ENCODE data around the gene EVX2. TPM values are rescaled to one million over a fixed set of nuclear protein-coding genes. Genes with fewer than 3 reads are reported as not detected.

EVX2 gene
- polyA plus RNA-seq, 1 donor = not detected

GRCh38 chr2:176114120-176114929 lies 30.6 kb upstream of the EVX2 start:
- Histone ChIP-seq H3K27ac (ENCODE audit: low read length) (no peak overlapping the region), H3K4me1 (ENCODE audit: control insufficient read depth, insufficient read depth, low read length) (no peaks in the 10 kb centered on the region), H3K27me3 (ENCODE audit: control insufficient read depth, insufficient read depth, low read length) (peaks cover 100% of the 10 kb centered on the region), H3K4me3 (ENCODE audit: low read length) (no peak overlapping the region), H3K36me3 (ENCODE audit: control insufficient read depth, insufficient read depth, low read length) (no peaks in the 10 kb centered on the region), H3K9me3 (ENCODE audit: control insufficient read depth, low read depth, low read length) (peaks cover 29% of the 10 kb centered on the region)
- DNase-seq = no peak
- no CpG with 5 or more reads among the region's 26 CpGs for WGBS (ENCODE audit: insufficient coverage, low lambda C conversion rate)

DNA sequence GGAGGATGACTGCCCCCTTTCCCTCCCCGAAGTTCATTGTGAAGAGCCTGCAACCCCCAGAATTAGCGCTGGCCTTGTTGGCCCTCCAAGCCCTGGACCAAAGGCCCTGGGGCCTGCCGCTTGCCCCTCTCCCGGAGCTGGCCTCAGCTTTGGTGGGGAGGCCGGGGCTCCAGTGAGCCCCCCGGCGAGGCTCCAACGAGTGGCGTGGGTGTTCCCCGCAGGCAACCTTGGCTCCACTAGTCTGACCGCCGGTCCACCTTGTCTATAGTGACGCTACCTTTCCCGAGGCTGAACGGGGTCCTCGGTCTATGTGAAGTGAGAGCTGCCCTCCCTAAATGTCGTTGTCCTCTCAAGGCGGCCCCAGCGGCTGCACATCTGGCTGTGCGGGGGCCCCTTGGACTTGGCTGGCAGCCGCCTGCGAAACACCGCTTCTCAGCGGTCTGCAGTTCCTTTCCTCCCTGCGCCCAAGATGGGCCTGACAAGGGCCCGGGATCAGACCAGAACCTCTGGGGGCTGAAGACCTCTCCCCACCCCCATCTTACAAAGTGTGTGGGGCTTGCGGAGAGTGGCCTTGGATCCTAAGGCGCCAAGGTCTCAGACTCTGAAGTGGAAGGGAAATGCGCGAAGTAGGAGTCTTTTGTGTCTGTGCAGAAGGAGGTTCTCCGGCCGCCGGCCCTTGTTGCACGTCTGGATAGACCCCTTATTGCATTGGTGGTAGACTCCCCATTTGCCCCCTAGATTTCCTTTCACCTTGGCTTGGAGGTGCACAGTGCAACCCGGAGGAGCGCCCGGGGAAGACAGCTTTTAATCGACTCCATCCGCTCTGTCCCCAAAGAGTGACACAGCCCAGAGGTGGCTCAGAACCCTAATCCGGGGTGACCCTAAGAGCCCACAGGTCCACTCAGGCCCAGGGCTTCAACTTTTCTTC lies 28.9 kb upstream of the EVX2 start:
- no peaks in the 10 kb centered on the region for H3K4me1 ChIP-seq (ENCODE audit: control insufficient read depth, insufficient read depth, low read length)

GRCh38 chr2:176111846-176112374 lies 28.1 kb upstream of the EVX2 start:
- DNase-seq = no peak
- no peaks in the 10 kb centered on the region for H3K36me3 ChIP-seq (ENCODE audit: control insufficient read depth, insufficient read depth, low read length)
- no peak overlapping the region for H3K4me3 ChIP-seq (ENCODE audit: low read length)
- H3K9me3 ChIP-seq (ENCODE audit: control insufficient read depth, low read depth, low read length) = peaks cover 24% of the 10 kb centered on the region
- no CpG with 5 or more reads among the region's 29 CpGs for WGBS (ENCODE audit: insufficient coverage, low lambda C conversion rate)
- no peaks in the 10 kb centered on the region for H3K4me1 ChIP-seq (ENCODE audit: control insufficient read depth, insufficient read depth, low read length)
- no peak overlapping the region for H3K27ac ChIP-seq (ENCODE audit: low read length)
- peaks cover 96% of the 10 kb centered on the region for H3K27me3 ChIP-seq (ENCODE audit: control insufficient read depth, insufficient read depth, low read length)

More for the DNA sequence above, 28.9 kb upstream of the EVX2 start:
- peaks cover 26% of the 10 kb centered on the region for H3K9me3 ChIP-seq (ENCODE audit: control insufficient read depth, low read depth, low read length)
- no CpG with 5 or more reads among the region's 40 CpGs for WGBS (ENCODE audit: insufficient coverage, low lambda C conversion rate)
- H3K27ac ChIP-seq (ENCODE audit: low read length) = no peak overlapping the region
- H3K36me3 ChIP-seq (ENCODE audit: control insufficient read depth, insufficient read depth, low read length) = no peaks in the 10 kb centered on the region
- H3K27me3 ChIP-seq (ENCODE audit: control insufficient read depth, insufficient read depth, low read length) = peaks cover 99% of the 10 kb centered on the region
- no peak for DNase-seq
- H3K4me3 ChIP-seq (ENCODE audit: low read length) = no peak overlapping the region

GRCh38 chr2:176111309-176111663 lies 27.5 kb upstream of the EVX2 start:
- Histone ChIP-seq H3K9me3 (ENCODE audit: control insufficient read depth, low read depth, low read length) (peaks cover 26% of the 10 kb centered on the region), H3K36me3 (ENCODE audit: control insufficient read depth, insufficient read depth, low read length) (no peaks in the 10 kb centered on the region), H3K4me1 (ENCODE audit: control insufficient read depth, insufficient read depth, low read length) (no peaks in the 10 kb centered on the region), H3K27ac (ENCODE audit: low read length) (no peak overlapping the region), H3K27me3 (ENCODE audit: control insufficient read depth, insufficient read depth, low read length) (peaks cover 96% of the 10 kb centered on the region), H3K4me3 (ENCODE audit: low read length) (no peak overlapping the region)
- DNase-seq = peak; percentile 18 to 53
- no CpG with 5 or more reads among the region's 16 CpGs for WGBS (ENCODE audit: insufficient coverage, low lambda C conversion rate)

- no peak for DNase-seq
- H3K4me3 ChIP-seq (ENCODE audit: low read length) = no peak overlapping the region
- H3K27ac ChIP-seq (ENCODE audit: low read length) = no peak overlapping the region
- no peaks in the 10 kb centered on the region for H3K4me1 ChIP-seq (ENCODE audit: control insufficient read depth, insufficient read depth, low read length)
- 48% methylated on average over 3 of the region's 7 CpGs for WGBS (ENCODE audit: insufficient coverage, low lambda C conversion rate)
- H3K9me3 ChIP-seq (ENCODE audit: control insufficient read depth, low read depth, low read length) = peaks cover 21% of the 10 kb centered on the region
- peaks cover 96% of the 10 kb centered on the region for H3K27me3 ChIP-seq (ENCODE audit: control insufficient read depth, insufficient read depth, low read length)
- H3K36me3 ChIP-seq (ENCODE audit: control insufficient read depth, insufficient read depth, low read length) = no peaks in the 10 kb centered on the region
Measured at GRCh38 chr2:176110415-176111308, 26.9 kb upstream of the EVX2 start.

GRCh38 chr2:176109946-176110345 lies 26.2 kb upstream of the EVX2 start:
- Histone ChIP-seq H3K9me3 (ENCODE audit: control insufficient read depth, low read depth, low read length) (peaks cover 25% of the 10 kb centered on the region), H3K4me1 (ENCODE audit: control insufficient read depth, insufficient read depth, low read length) (no peaks in the 10 kb centered on the region), H3K4me3 (ENCODE audit: low read length) (no peak overlapping the region), H3K36me3 (ENCODE audit: control insufficient read depth, insufficient read depth, low read length) (no peaks in the 10 kb centered on the region), H3K27ac (ENCODE audit: low read length) (no peak overlapping the region), H3K27me3 (ENCODE audit: control insufficient read depth, insufficient read depth, low read length) (peaks cover 96% of the 10 kb centered on the region)
- no peak for DNase-seq
- no CpG with 5 or more reads among the region's 4 CpGs for WGBS (ENCODE audit: insufficient coverage, low lambda C conversion rate)

GRCh38 chr2:176109192-176109901 lies 25.6 kb upstream of the EVX2 start:
- Histone ChIP-seq H3K27me3 (ENCODE audit: control insufficient read depth, insufficient read depth, low read length) (peaks cover 96% of the 10 kb centered on the region), H3K4me1 (ENCODE audit: control insufficient read depth, insufficient read depth, low read length) (no peaks in the 10 kb centered on the region), H3K27ac (ENCODE audit: low read length) (no peak overlapping the region), H3K36me3 (ENCODE audit: control insufficient read depth, insufficient read depth, low read length) (no peaks in the 10 kb centered on the region), H3K9me3 (ENCODE audit: control insufficient read depth, low read depth, low read length) (peaks cover 29% of the 10 kb centered on the region), H3K4me3 (ENCODE audit: low read length) (no peak overlapping the region)
- no peak for DNase-seq
- 0% methylated on average over 1 of the region's 26 CpGs for whole genome bisulfite sequencing (ENCODE audit: insufficient coverage, low lambda C conversion rate)

DNA sequence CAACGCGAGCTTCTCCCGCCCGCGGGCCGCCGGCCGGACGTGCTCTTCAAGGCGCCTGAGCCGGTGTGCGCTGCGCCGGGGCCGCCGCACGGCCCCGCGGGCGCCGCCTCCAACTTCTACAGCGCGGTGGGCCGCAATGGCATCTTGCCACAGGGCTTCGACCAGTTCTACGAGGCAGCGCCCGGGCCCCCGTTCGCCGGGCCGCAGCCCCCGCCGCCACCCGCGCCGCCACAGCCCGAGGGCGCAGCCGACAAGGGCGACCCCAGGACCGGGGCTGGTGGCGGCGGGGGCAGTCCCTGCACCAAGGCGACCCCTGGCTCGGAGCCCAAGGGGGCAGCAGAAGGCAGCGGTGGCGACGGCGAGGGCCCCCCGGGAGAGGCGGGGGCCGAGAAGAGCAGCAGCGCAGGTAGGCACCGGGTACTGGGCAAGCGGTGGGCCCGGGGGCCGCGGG lies 24.0 kb upstream of the EVX2 start:
- H3K4me1 ChIP-seq (ENCODE audit: control insufficient read depth, insufficient read depth, low read length) = no peaks in the 10 kb centered on the region
- no CpG with 5 or more reads among the region's 59 CpGs for WGBS (ENCODE audit: insufficient coverage, low lambda C conversion rate)
- no peak for DNase-seq
- H3K36me3 ChIP-seq (ENCODE audit: control insufficient read depth, insufficient read depth, low read length) = no peaks in the 10 kb centered on the region
- peaks cover 96% of the 10 kb centered on the region for H3K27me3 ChIP-seq (ENCODE audit: control insufficient read depth, insufficient read depth, low read length)
- H3K4me3 ChIP-seq (ENCODE audit: low read length) = no peak overlapping the region
- H3K27ac ChIP-seq (ENCODE audit: low read length) = no peak overlapping the region
- peaks cover 30% of the 10 kb centered on the region for H3K9me3 ChIP-seq (ENCODE audit: control insufficient read depth, low read depth, low read length)
